Measurements from ENCODE around the gene C1QTNF12.

Gene C1QTNF12

DNA sequence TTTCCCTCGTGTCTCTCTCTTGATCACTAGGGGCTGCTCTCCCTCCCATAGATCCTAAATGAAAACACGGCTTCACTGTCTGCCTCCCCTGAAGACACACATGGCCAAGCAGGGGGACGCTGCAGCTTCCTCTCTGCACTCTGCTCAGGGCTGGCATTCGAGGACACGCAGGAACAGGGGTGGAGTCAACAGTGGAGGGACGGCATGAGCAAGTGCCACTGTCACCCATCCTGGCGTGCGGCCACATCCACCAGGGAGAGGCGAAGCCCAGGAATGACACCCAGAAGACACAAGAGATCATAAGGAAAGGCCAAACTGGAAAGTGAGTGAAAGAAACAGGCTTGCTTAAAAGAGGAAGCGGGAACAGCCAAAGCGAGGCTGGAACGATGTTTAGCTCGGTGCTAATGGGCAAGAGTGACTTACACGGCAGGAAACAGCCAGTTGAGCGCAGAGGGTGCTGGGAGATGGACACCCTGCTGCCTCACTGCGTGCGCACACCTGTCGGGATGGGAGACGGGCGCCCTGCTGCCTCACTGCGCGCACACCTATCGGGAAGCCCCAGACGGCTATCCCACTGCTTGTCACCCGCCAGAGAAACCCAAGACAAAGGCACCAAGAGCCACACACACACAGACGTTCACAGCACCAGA, 13.6 kb upstream of the C1QTNF12 start:
- no peaks in the 10 kb centered on the region for H3K27me3 ChIP-seq (ENCODE audit: control insufficient read depth in 1 of 2, insufficient read depth in 2 of 2, low read length in 2 of 2)
- H3K4me1 ChIP-seq (ENCODE audit: control insufficient read depth in 1 of 2, insufficient read depth in 2 of 2, low read length in 2 of 2): peaks cover 0 to 3% of the 10 kb centered on the region in 2 donors
- no peak overlapping the region for H3K27ac ChIP-seq (ENCODE audit: low read depth, low read length)
- H3K36me3 ChIP-seq (ENCODE audit: control insufficient read depth in 1 of 2, insufficient read depth in 2 of 2, low read length in 2 of 2): peaks cover 41 to 76% of the 10 kb centered on the region in 2 donors
- H3K9ac ChIP-seq (ENCODE audit: low read depth in 1 of 2, low read length in 2 of 2): no peak overlapping the region
- H3K9me3 ChIP-seq (ENCODE audit: control insufficient read depth in 1 of 2, low read length in 2 of 2): no peaks in the 10 kb centered on the region
- no peak overlapping the region for H3K4me3 ChIP-seq (ENCODE audit: low read depth in 1 of 2, low read length in 2 of 2)

DNA sequence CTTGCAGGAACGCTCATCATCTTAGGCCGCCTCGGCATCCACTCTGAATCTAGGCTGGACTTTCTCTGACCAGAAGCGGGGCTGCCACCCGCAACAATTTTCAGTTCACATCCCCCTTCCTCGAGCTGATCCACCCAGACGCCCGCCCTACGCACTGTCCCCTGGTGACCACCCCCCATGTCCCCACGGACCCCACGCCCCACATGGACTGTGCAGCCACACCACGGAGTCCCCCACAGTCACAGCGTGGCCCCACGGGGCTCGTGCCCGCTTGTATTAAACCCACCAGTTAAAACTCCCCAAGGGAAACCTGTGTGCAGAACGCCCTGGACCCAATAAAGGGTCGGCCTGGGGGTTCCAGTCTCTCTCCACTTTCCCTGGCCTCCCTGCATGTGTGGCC, 13.0 kb upstream of the C1QTNF12 start:
- peaks cover 40 to 77% of the 10 kb centered on the region in 2 donors for H3K36me3 ChIP-seq (ENCODE audit: control insufficient read depth in 1 of 2, insufficient read depth in 2 of 2, low read length in 2 of 2)
- H3K4me3 ChIP-seq (ENCODE audit: low read depth in 1 of 2, low read length in 2 of 2): no peak overlapping the region
- H3K4me1 ChIP-seq (ENCODE audit: control insufficient read depth in 1 of 2, insufficient read depth in 2 of 2, low read length in 2 of 2): peaks cover 0 to 3% of the 10 kb centered on the region in 2 donors
- no peak overlapping the region for H3K9ac ChIP-seq (ENCODE audit: low read depth in 1 of 2, low read length in 2 of 2)
- no peaks in the 10 kb centered on the region for H3K9me3 ChIP-seq (ENCODE audit: control insufficient read depth in 1 of 2, low read length in 2 of 2)
- H3K27ac ChIP-seq (ENCODE audit: low read depth, low read length): no peak overlapping the region
- H3K27me3 ChIP-seq (ENCODE audit: control insufficient read depth in 1 of 2, insufficient read depth in 2 of 2, low read length in 2 of 2): no peaks in the 10 kb centered on the region

- Histone ChIP-seq H3K4me1 (ENCODE audit: control insufficient read depth in 1 of 2, insufficient read depth in 2 of 2, low read length in 2 of 2) (peaks cover 0 to 3% of the 10 kb centered on the region in 2 donors), H3K9me3 (ENCODE audit: control insufficient read depth in 1 of 2, low read length in 2 of 2) (no peaks in the 10 kb centered on the region), H3K27ac (ENCODE audit: low read depth, low read length) (no peak overlapping the region)
Measured at GRCh38 chr1:1259119-1259488, 12.6 kb upstream of the C1QTNF12 start.

DNA sequence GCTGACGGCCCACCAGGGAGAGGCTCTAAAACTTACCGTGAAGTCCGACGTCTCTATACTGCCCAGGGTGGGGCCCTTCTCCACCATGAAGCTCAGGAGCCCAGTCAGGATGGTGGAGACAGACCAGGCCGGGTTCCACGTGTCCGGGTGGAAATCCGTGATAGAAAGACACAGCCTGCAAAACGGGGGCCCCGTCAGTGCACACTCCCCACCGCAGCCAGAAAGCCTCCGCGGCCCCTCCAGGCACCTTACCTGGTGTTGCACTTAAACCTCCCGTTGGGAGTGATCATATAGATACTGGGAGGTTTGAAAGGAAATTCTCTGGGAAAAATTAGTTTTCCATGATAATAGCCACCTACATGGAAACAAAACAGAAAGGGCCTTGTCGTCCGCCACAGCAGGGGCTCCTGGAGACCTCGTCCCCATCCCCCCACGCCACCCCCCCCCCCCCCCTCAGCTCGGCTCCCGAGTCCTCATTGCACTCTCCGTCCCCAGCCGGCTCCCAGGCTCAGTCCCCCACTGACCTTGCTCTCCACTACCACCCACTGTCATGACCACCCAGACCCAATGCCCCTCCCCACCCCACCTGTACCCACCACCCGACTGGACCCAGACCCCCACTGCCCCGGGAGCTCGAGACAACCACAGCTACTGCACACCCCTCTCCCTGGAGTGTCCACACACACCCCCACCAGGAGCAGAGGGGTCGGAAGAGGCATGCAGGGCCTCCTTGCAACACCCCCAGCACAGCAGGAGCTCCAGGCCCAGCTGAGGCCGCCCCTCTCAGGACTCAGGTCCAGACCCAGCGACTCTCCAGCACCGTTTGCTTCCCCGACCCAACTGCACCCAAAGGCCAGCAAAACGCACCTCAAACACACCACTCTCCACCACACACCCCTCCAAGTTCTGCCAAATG, 10.7 kb upstream of the C1QTNF12 start:
- no peak overlapping the region for H3K9ac ChIP-seq (ENCODE audit: low read depth in 1 of 2, low read length in 2 of 2)
- peaks cover 42 to 75% of the 10 kb centered on the region in 2 donors for H3K36me3 ChIP-seq (ENCODE audit: control insufficient read depth in 1 of 2, insufficient read depth in 2 of 2, low read length in 2 of 2)
- peaks cover 0 to 3% of the 10 kb centered on the region in 2 donors for H3K4me1 ChIP-seq (ENCODE audit: control insufficient read depth in 1 of 2, insufficient read depth in 2 of 2, low read length in 2 of 2)

More at GRCh38 chr1:1259119-1259488, 12.6 kb upstream of the C1QTNF12 start:
- Histone ChIP-seq H3K9ac (ENCODE audit: low read depth in 1 of 2, low read length in 2 of 2) (no peak overlapping the region), H3K36me3 (ENCODE audit: control insufficient read depth in 1 of 2, insufficient read depth in 2 of 2, low read length in 2 of 2) (peaks cover 40 to 75% of the 10 kb centered on the region in 2 donors), H3K27me3 (ENCODE audit: control insufficient read depth in 1 of 2, insufficient read depth in 2 of 2, low read length in 2 of 2) (no peaks in the 10 kb centered on the region), H3K4me3 (ENCODE audit: low read depth in 1 of 2, low read length in 2 of 2) (no peak overlapping the region)

GRCh38 chr1:1255611-1256010, 9.1 kb upstream of the C1QTNF12 start:
- H3K27ac ChIP-seq (ENCODE audit: low read depth, low read length): no peak overlapping the region
- peaks cover 29 to 64% of the 10 kb centered on the region in 2 donors for H3K36me3 ChIP-seq (ENCODE audit: control insufficient read depth in 1 of 2, insufficient read depth in 2 of 2, low read length in 2 of 2)
- no peaks in the 10 kb centered on the region for H3K27me3 ChIP-seq (ENCODE audit: control insufficient read depth in 1 of 2, insufficient read depth in 2 of 2, low read length in 2 of 2)
- no peak overlapping the region for H3K9ac ChIP-seq (ENCODE audit: low read depth in 1 of 2, low read length in 2 of 2)
- peaks cover 0 to 6% of the 10 kb centered on the region in 2 donors for H3K4me1 ChIP-seq (ENCODE audit: control insufficient read depth in 1 of 2, insufficient read depth in 2 of 2, low read length in 2 of 2)
- H3K9me3 ChIP-seq (ENCODE audit: control insufficient read depth in 1 of 2, low read length in 2 of 2): no peaks in the 10 kb centered on the region
- no peak overlapping the region for H3K4me3 ChIP-seq (ENCODE audit: low read depth in 1 of 2, low read length in 2 of 2)

More for the DNA sequence above, 10.7 kb upstream of the C1QTNF12 start:
- Histone ChIP-seq H3K27me3 (ENCODE audit: control insufficient read depth in 1 of 2, insufficient read depth in 2 of 2, low read length in 2 of 2) (no peaks in the 10 kb centered on the region), H3K4me3 (ENCODE audit: low read depth in 1 of 2, low read length in 2 of 2) (no peak overlapping the region), H3K9me3 (ENCODE audit: control insufficient read depth in 1 of 2, low read length in 2 of 2) (no peaks in the 10 kb centered on the region), H3K27ac (ENCODE audit: low read depth, low read length) (no peak overlapping the region)

- H3K9me3 ChIP-seq (ENCODE audit: control insufficient read depth in 1 of 2, low read length in 2 of 2): no peaks in the 10 kb centered on the region
- H3K36me3 ChIP-seq (ENCODE audit: control insufficient read depth in 1 of 2, insufficient read depth in 2 of 2, low read length in 2 of 2): peaks cover 25 to 58% of the 10 kb centered on the region in 2 donors
- peaks cover 0 to 7% of the 10 kb centered on the region in 2 donors for H3K4me1 ChIP-seq (ENCODE audit: control insufficient read depth in 1 of 2, insufficient read depth in 2 of 2, low read length in 2 of 2)
- no peak overlapping the region for H3K27ac ChIP-seq (ENCODE audit: low read depth, low read length)
- no peak overlapping the region for H3K9ac ChIP-seq (ENCODE audit: low read depth in 1 of 2, low read length in 2 of 2)
- no peak overlapping the region for H3K4me3 ChIP-seq (ENCODE audit: low read depth in 1 of 2, low read length in 2 of 2)
- no peaks in the 10 kb centered on the region for H3K27me3 ChIP-seq (ENCODE audit: control insufficient read depth in 1 of 2, insufficient read depth in 2 of 2, low read length in 2 of 2)
Measured at GRCh38 chr1:1255078-1255477, 8.6 kb upstream of the C1QTNF12 start.

DNA sequence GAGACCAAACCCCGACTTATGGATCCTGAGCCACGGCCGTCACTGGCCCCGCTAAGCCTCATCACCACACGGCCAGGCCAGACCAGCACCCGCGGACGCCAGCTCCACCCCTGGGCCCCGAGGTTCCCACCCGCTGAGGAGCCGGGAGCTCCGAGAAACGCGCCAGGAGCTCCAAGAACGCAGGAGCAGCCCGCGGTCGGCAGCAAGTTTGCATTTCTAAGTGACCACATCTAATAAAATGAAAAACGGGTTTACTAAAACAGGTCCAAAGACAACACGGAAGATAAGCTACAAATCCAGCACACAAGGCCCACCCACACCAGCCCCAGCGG, 8.1 kb upstream of the C1QTNF12 start:
- H3K9ac ChIP-seq (ENCODE audit: low read depth in 1 of 2, low read length in 2 of 2): no peak overlapping the region
- H3K36me3 ChIP-seq (ENCODE audit: control insufficient read depth in 1 of 2, insufficient read depth in 2 of 2, low read length in 2 of 2): peaks cover 23 to 54% of the 10 kb centered on the region in 2 donors
- H3K9me3 ChIP-seq (ENCODE audit: control insufficient read depth in 1 of 2, low read length in 2 of 2): no peaks in the 10 kb centered on the region
- H3K4me3 ChIP-seq (ENCODE audit: low read depth in 1 of 2, low read length in 2 of 2): no peak overlapping the region
- H3K4me1 ChIP-seq (ENCODE audit: control insufficient read depth in 1 of 2, insufficient read depth in 2 of 2, low read length in 2 of 2): peaks cover 0 to 7% of the 10 kb centered on the region in 2 donors
- no peaks in the 10 kb centered on the region for H3K27me3 ChIP-seq (ENCODE audit: control insufficient read depth in 1 of 2, insufficient read depth in 2 of 2, low read length in 2 of 2)
- no peak overlapping the region for H3K27ac ChIP-seq (ENCODE audit: low read depth, low read length)

GRCh38 chr1:1253972-1254666, 7.6 kb upstream of the C1QTNF12 start:
- Histone ChIP-seq H3K9me3 (ENCODE audit: control insufficient read depth in 1 of 2, low read length in 2 of 2) (no peaks in the 10 kb centered on the region), H3K9ac (ENCODE audit: low read depth in 1 of 2, low read length in 2 of 2) (no peak overlapping the region), H3K27ac (ENCODE audit: low read depth, low read length) (no peak overlapping the region), H3K4me1 (ENCODE audit: control insufficient read depth in 1 of 2, insufficient read depth in 2 of 2, low read length in 2 of 2) (peaks cover 0 to 7% of the 10 kb centered on the region in 2 donors), H3K27me3 (ENCODE audit: control insufficient read depth in 1 of 2, insufficient read depth in 2 of 2, low read length in 2 of 2) (no peaks in the 10 kb centered on the region), H3K36me3 (ENCODE audit: control insufficient read depth in 1 of 2, insufficient read depth in 2 of 2, low read length in 2 of 2) (peaks cover 20 to 50% of the 10 kb centered on the region in 2 donors), H3K4me3 (ENCODE audit: low read depth in 1 of 2, low read length in 2 of 2) (no peak overlapping the region)

- Histone ChIP-seq H3K4me1 (ENCODE audit: control insufficient read depth in 1 of 2, insufficient read depth in 2 of 2, low read length in 2 of 2) (peaks cover 0 to 3% of the 10 kb centered on the region in 2 donors), H3K36me3 (ENCODE audit: control insufficient read depth in 1 of 2, insufficient read depth in 2 of 2, low read length in 2 of 2) (peaks cover 16 to 42% of the 10 kb centered on the region in 2 donors), H3K27me3 (ENCODE audit: control insufficient read depth in 1 of 2, insufficient read depth in 2 of 2, low read length in 2 of 2) (no peaks in the 10 kb centered on the region), H3K4me3 (ENCODE audit: low read depth in 1 of 2, low read length in 2 of 2) (no peak overlapping the region), H3K9me3 (ENCODE audit: control insufficient read depth in 1 of 2, low read length in 2 of 2) (no peaks in the 10 kb centered on the region), H3K9ac (ENCODE audit: low read depth in 1 of 2, low read length in 2 of 2) (no peak overlapping the region), H3K27ac (ENCODE audit: low read depth, low read length) (no peak overlapping the region)
Measured at GRCh38 chr1:1253314-1253713, 6.8 kb upstream of the C1QTNF12 start.
